ENCODE results near the gene SLC35D2. TPM values are rescaled to one million over a fixed set of nuclear protein-coding genes. Genes with fewer than 3 reads are reported as not detected.

The SLC35D2 gene
- total RNA-seq, 6 donors from 2014 or later = 24.5 to 36.7 (median 29.0) TPM

DNA sequence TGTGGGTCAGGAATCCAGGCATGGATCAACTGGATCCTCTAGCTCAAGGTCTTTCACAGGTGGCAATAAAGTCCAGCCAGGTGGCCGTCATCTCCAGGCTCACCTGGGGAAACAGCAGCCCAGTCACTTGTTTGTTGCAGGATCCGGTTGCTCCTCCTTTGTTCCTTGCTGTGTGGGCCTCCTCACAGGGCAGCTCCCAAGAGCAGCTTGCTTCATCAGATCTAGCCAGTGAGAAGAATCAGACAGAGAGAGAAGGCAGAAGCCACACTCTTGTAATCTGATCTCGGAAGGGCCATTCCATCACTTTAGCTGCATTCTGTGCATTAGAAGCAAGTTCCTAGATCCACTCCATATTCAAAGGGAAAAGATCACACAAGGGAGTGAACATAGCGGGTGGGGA, 78.3 kb downstream of the SLC35D2 start:
- Histone ChIP-seq H3K9me3 (no peaks in the 10 kb centered on the region), H3K27me3 (no peaks in the 10 kb centered on the region), H3K4me1 (no peaks in the 10 kb centered on the region), H3K4me3 (no peak overlapping the region), H3K27ac (no peak overlapping the region), H3K36me3 (no peaks in the 10 kb centered on the region)
- 56 to 61% methylated on average over 3 to 4 of the region's 4 CpGs for WGBS, 2 donors
- DNase-seq (no peak), ATAC-seq (ENCODE audit: low FRiP score in 2 of 2) (no peak)
- TF ChIP-seq POLR2A (IDR thresholded peaks at IDR 0.05) (no peak), POLR2AphosphoS5 (IDR thresholded peaks at IDR 0.05) (no peak), EP300 (IDR thresholded peaks at IDR 0.05) (no peak)
- TF ChIP-seq, protein P1, sequence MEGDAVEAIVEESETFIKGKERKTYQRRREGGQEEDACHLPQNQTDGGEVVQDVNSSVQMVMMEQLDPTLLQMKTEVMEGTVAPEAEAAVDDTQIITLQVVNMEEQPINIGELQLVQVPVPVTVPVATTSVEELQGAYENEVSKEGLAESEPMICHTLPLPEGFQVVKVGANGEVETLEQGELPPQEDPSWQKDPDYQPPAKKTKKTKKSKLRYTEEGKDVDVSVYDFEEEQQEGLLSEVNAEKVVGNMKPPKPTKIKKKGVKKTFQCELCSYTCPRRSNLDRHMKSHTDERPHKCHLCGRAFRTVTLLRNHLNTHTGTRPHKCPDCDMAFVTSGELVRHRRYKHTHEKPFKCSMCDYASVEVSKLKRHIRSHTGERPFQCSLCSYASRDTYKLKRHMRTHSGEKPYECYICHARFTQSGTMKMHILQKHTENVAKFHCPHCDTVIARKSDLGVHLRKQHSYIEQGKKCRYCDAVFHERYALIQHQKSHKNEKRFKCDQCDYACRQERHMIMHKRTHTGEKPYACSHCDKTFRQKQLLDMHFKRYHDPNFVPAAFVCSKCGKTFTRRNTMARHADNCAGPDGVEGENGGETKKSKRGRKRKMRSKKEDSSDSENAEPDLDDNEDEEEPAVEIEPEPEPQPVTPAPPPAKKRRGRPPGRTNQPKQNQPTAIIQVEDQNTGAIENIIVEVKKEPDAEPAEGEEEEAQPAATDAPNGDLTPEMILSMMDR (IDR thresholded peaks at IDR 0.05) = no peak

DNA sequence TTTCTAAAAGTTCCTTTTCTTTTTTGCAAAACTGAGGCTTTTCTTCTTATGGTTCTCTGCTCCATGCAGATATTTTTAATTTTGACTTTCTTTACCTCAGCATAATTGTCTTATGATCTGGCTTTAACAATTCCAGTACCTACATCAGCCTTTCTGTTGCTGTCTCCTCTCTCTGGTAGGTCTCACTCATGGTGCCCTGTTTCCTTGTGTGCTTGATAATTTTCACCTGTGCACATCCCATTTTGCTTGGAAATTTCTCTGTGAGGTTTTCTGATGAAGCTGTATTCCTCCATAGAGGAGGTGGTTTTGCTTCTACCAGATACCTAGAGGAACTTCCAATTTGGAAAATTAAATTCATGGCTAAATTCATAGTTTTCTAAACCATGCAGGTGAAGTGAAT, 79.3 kb downstream of the SLC35D2 start:
- H3K9me3 ChIP-seq = no peaks in the 10 kb centered on the region
- ATAC-seq (ENCODE audit: low FRiP score in 2 of 2) (no peak), DNase-seq (no peak)
- H3K27ac ChIP-seq = no peak overlapping the region
- TF ChIP-seq, protein P1 (IDR thresholded peaks at IDR 0.05) = no peak
- TF ChIP-seq EP300 (IDR thresholded peaks at IDR 0.05) (no peak), POLR2A (IDR thresholded peaks at IDR 0.05) (no peak), POLR2AphosphoS5 (IDR thresholded peaks at IDR 0.05) (no peak)
- no peak overlapping the region for H3K4me3 ChIP-seq
- H3K27me3 ChIP-seq = no peaks in the 10 kb centered on the region
- no peaks in the 10 kb centered on the region for H3K36me3 ChIP-seq
- H3K4me1 ChIP-seq = no peaks in the 10 kb centered on the region

DNA sequence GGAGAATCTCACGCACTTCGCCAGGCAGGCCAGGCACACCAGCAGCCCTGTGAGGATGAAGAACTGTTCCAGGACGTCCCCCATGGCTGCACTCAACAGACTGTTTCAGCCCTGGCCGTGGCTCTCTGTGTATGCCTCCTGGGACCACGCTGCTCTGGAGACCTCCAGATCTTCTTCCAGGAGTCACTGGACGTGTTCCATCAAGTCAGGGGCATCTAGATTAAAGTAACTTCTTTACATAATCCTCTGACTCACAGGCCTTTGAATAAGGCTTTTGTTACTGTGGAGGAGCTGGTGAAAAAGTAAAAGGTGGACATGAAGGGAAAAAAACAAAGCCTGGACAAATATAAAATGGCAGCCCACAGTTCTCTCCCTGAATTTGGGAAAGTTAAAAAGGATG, 81.5 kb downstream of the SLC35D2 start, which contains the start of gene HSD17B3:
HSD17B3 (minus strand) TSS at position 156 of the 400 bp plus-strand sequence; CDS start at position 84, 72 bp downstream.
- Histone ChIP-seq H3K4me3 (no peak within 1 kb of the TSS), H3K36me3 (no peaks in the 10 kb centered on the region), H3K4me1 (no peaks in the 10 kb centered on the region), H3K9me3 (no peaks in the 10 kb centered on the region), H3K27me3 (no peaks in the 10 kb centered on the region), H3K27ac (no peak within 1 kb of the TSS)
- no peak for DNase-seq
- TF ChIP-seq, protein P1 (IDR thresholded peaks at IDR 0.05) = no peak
- no peak for TF ChIP-seq POLR2A (IDR thresholded peaks at IDR 0.05)
- no peak for TF ChIP-seq POLR2AphosphoS5 (IDR thresholded peaks at IDR 0.05)
- no peak for TF ChIP-seq EP300 (IDR thresholded peaks at IDR 0.05)
- 81 to 87% methylated on average over 6 of the region's 6 CpGs for WGBS, 2 donors
- ATAC-seq (ENCODE audit: low FRiP score in 2 of 2) = no peak

DNA sequence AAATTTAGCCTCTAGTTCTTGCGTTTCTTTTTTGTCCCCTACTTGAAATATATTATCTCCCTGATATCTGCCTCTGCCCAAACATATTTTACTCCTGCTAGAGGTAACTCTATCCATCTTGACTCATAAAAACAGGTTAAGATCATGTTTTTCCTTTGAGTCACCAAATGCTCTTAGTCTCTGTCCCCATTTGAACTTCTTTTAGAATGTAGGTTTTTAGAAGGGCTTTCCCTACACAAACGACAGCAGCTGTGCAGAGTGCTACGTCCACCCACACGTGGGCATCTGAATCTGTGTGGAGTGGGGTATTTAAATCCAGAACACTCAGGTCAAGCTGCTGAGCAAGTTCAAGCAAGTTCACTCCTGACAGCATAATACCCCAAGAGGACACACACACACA, 83.7 kb downstream of the SLC35D2 start:
- ATAC-seq (ENCODE audit: low FRiP score in 2 of 2) (no peak), DNase-seq (no peak)
- Histone ChIP-seq H3K9me3 (no peaks in the 10 kb centered on the region), H3K36me3 (no peaks in the 10 kb centered on the region), H3K4me1 (no peaks in the 10 kb centered on the region), H3K4me3 (no peak overlapping the region), H3K27me3 (no peaks in the 10 kb centered on the region), H3K27ac (no peak overlapping the region)
- TF ChIP-seq, protein P1 (IDR thresholded peaks at IDR 0.05) = no peak
- no peak for TF ChIP-seq POLR2A (IDR thresholded peaks at IDR 0.05)
- no peak for TF ChIP-seq POLR2AphosphoS5 (IDR thresholded peaks at IDR 0.05)
- no peak for TF ChIP-seq EP300 (IDR thresholded peaks at IDR 0.05)
- 68 to 76% methylated on average over 4 of the region's 4 CpGs for WGBS, 2 donors

DNA sequence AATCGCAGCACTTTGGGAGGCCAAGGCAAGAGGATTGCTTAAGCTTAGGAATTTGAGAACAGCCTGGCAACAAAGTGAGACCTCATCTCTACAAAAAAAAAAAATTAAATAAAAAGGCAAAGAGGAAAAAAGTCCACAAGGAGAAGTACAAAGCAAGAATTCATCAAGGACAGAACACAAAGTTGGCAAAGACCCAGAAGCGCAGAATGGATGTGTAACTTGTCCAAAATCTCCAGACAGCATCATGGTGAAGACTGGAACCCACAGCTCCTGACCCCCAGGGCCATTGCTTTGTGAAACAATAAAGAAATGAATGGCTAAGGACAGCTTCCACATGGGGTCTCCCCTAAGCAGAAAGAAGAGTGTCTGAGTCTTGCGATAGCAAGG, 89.4 kb downstream of the SLC35D2 start:
- WGBS, 2 donors = 86 to 88% methylated on average over 3 of the region's 3 CpGs
- DNase-seq (no peak), ATAC-seq (ENCODE audit: low FRiP score in 2 of 2) (peak in 1 of 2 donors; percentile 37)
- Histone ChIP-seq H3K27me3 (no peaks in the 10 kb centered on the region), H3K4me1 (no peaks in the 10 kb centered on the region), H3K27ac (no peak overlapping the region), H3K36me3 (no peaks in the 10 kb centered on the region), H3K4me3 (no peak overlapping the region), H3K9me3 (no peaks in the 10 kb centered on the region)
- TF ChIP-seq EP300 (IDR thresholded peaks at IDR 0.05) = no peak
- TF ChIP-seq, protein P1 (IDR thresholded peaks at IDR 0.05) = no peak
- TF ChIP-seq POLR2AphosphoS5 (IDR thresholded peaks at IDR 0.05) = no peak
- no peak for TF ChIP-seq POLR2A (IDR thresholded peaks at IDR 0.05)
